ENCODE results near the gene UCHL5. TPM values are rescaled to one million over a fixed set of nuclear protein-coding genes. Genes with fewer than 3 reads are reported as not detected.

UCHL5 gene
- total and polyA plus RNA-seq, 2 of the 13 experiments (the other 11 are each of a cell fraction or from before 2014, with no cell fraction given): 18.2 to 44.1 TPM

DNA sequence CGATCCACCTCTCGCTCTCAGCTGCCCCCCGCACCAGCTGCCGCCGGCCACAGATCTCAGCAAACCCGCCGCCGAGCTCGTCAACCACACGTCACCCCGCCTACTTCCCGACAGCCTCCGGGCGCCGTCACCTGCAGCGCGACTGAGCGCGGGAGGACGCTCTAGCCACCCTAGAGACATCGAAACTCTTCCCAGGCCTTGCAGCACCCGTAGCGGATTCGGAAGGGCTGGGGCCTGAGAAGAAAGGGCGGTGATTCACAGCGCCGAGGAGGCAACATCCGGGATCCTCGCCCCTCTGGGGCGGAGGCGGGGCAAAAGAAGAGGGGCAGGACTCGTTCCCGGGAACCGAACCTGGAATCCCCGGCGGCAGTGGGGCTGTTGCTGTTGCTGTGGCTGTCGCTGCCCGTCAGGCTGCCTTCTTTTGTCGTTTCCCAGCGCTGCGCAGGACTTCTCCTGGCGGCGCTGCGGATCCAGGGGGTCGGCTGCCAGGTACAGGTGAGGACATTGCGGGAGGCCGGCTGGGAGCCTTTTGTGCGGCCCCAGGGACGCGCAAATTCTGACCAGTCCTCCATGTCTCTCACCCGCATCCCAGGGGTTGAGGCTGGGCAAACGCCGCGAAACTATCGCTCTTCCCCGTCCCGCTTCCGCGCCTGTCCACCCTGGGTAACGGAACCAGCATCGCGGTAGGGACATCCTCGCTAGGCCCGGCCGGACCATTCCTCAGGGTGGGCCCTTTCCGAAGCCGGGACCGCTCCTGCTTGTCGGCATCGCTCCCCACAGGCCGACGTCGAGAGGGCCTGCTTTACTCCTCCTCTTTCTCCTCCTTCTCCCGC lies at the start of gene UCHL5, which contains the start of gene RO60 (continued):
- TF ChIP-seq ZNF775 (CRISPR knock-in tag; IDR thresholded peaks at IDR 0.05; ENCODE audit: borderline replicate concordance) (no peak), REXO4 (CRISPR knock-in tag; IDR thresholded peaks at IDR 0.05; ENCODE audit: borderline replicate concordance) (0 out of 2 replicates have a peak, but pooled peaks have one; percentile 52), ZNF878 (CRISPR knock-in tag; IDR thresholded peaks at IDR 0.05) (peak; percentile 94; the same call in 1 of the 2 replicates), TARDBP (CRISPR knock-in tag; IDR thresholded peaks at IDR 0.05) (peak; percentile 95), ZFP41 (CRISPR knock-in tag; IDR thresholded peaks at IDR 0.05; ENCODE audit: borderline replicate concordance) (no peak), ZNF607 (CRISPR knock-in tag; IDR thresholded peaks at IDR 0.05; ENCODE audit: borderline replicate concordance) (peak; percentile 70; the same call in 1 of the 2 replicates), CHD2 (IDR thresholded peaks at IDR 0.05; ENCODE audit: low read depth, low read length) (no peak), MXD4 (CRISPR knock-in tag; IDR thresholded peaks at IDR 0.05) (peak; percentile 90; the same call in 1 of the 2 replicates), LCORL (IDR thresholded peaks at IDR 0.05) (no peak), LCORL (CRISPR knock-in tag; IDR thresholded peaks at IDR 0.05) (peak; percentile 82), BRD4 (CRISPR knock-in tag; IDR thresholded peaks at IDR 0.05) (peak; percentile 94), MEF2D (CRISPR knock-in tag; IDR thresholded peaks at IDR 0.05) (peak; percentile 88), MATR3 (CRISPR knock-in tag; IDR thresholded peaks at IDR 0.05) (no peak)
- TF ChIP-seq, protein P1, sequence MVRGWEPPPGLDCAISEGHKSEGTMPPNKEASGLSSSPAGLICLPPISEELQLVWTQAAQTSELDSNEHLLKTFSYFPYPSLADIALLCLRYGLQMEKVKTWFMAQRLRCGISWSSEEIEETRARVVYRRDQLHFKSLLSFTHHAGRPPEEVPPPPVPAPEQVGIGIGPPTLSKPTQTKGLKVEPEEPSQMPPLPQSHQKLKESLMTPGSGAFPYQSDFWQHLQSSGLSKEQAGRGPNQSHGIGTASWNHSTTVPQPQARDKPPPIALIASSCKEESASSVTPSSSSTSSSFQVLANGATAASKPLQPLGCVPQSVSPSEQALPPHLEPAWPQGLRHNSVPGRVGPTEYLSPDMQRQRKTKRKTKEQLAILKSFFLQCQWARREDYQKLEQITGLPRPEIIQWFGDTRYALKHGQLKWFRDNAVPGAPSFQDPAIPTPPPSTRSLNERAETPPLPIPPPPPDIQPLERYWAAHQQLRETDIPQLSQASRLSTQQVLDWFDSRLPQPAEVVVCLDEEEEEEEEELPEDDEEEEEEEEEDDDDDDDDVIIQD (CRISPR knock-in tag; IDR thresholded peaks at IDR 0.05; ENCODE audit: low read depth): peak; percentile 98
- TF ChIP-seq, protein P2, sequence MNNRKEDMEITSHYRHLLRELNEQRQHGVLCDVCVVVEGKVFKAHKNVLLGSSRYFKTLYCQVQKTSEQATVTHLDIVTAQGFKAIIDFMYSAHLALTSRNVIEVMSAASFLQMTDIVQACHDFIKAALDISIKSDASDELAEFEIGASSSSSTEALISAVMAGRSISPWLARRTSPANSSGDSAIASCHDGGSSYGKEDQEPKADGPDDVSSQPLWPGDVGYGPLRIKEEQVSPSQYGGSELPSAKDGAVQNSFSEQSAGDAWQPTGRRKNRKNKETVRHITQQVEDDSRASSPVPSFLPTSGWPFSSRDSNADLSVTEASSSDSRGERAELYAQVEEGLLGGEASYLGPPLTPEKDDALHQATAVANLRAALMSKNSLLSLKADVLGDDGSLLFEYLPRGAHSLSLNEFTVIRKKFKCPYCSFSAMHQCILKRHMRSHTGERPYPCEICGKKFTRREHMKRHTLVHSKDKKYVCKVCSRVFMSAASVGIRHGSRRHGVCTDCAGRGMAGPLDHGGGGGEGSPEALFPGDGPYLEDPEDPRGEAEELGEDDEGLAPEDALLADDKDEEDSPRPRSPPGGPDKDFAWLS (CRISPR knock-in tag; IDR thresholded peaks at IDR 0.05; ENCODE audit: borderline replicate concordance): no peak
- TF ChIP-seq, protein P3, sequence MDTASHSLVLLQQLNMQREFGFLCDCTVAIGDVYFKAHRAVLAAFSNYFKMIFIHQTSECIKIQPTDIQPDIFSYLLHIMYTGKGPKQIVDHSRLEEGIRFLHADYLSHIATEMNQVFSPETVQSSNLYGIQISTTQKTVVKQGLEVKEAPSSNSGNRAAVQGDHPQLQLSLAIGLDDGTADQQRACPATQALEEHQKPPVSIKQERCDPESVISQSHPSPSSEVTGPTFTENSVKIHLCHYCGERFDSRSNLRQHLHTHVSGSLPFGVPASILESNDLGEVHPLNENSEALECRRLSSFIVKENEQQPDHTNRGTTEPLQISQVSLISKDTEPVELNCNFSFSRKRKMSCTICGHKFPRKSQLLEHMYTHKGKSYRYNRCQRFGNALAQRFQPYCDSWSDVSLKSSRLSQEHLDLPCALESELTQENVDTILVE (CRISPR knock-in tag; IDR thresholded peaks at IDR 0.05): peak; percentile 98
- TF ChIP-seq, protein P4, sequence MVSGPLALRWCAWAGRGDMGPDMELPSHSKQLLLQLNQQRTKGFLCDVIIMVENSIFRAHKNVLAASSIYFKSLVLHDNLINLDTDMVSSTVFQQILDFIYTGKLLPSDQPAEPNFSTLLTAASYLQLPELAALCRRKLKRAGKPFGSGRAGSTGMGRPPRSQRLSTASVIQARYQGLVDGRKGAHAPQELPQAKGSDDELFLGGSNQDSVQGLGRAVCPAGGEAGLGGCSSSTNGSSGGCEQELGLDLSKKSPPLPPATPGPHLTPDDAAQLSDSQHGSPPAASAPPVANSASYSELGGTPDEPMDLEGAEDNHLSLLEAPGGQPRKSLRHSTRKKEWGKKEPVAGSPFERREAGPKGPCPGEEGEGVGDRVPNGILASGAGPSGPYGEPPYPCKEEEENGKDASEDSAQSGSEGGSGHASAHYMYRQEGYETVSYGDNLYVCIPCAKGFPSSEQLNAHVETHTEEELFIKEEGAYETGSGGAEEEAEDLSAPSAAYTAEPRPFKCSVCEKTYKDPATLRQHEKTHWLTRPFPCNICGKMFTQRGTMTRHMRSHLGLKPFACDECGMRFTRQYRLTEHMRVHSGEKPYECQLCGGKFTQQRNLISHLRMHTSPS (CRISPR knock-in tag; IDR thresholded peaks at IDR 0.05; ENCODE audit: low read depth): peak; percentile 46
- TF ChIP-seq, protein P5, sequence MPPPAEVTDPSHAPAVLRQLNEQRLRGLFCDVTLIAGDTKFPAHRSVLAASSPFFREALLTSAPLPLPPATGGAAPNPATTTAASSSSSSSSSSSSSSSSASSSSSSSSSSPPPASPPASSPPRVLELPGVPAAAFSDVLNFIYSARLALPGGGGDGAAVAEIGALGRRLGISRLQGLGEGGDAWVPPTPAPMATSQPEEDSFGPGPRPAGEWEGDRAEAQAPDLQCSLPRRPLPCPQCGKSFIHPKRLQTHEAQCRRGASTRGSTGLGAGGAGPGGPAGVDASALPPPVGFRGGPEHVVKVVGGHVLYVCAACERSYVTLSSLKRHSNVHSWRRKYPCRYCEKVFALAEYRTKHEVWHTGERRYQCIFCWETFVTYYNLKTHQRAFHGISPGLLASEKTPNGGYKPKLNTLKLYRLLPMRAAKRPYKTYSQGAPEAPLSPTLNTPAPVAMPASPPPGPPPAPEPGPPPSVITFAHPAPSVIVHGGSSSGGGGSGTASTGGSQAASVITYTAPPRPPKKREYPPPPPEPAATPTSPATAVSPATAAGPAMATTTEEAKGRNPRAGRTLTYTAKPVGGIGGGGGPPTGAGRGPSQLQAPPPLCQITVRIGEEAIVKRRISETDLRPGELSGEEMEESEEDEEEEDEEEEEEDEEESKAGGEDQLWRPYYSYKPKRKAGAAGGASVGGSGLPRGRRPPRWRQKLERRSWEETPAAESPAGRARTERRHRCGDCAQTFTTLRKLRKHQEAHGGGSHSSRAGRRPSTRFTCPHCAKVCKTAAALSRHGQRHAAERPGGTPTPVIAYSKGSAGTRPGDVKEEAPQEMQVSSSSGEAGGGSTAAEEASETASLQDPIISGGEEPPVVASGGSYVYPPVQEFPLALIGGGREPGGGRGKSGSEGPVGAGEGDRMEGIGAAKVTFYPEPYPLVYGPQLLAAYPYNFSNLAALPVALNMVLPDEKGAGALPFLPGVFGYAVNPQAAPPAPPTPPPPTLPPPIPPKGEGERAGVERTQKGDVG (CRISPR knock-in tag; IDR thresholded peaks at IDR 0.05; ENCODE audit: borderline replicate concordance): peak; percentile 56; the same call in 1 of the 2 replicates

Data from HepG2 (cell line).